ENCODE measurements around the gene CAPN2.

The CAPN2 gene

DNA sequence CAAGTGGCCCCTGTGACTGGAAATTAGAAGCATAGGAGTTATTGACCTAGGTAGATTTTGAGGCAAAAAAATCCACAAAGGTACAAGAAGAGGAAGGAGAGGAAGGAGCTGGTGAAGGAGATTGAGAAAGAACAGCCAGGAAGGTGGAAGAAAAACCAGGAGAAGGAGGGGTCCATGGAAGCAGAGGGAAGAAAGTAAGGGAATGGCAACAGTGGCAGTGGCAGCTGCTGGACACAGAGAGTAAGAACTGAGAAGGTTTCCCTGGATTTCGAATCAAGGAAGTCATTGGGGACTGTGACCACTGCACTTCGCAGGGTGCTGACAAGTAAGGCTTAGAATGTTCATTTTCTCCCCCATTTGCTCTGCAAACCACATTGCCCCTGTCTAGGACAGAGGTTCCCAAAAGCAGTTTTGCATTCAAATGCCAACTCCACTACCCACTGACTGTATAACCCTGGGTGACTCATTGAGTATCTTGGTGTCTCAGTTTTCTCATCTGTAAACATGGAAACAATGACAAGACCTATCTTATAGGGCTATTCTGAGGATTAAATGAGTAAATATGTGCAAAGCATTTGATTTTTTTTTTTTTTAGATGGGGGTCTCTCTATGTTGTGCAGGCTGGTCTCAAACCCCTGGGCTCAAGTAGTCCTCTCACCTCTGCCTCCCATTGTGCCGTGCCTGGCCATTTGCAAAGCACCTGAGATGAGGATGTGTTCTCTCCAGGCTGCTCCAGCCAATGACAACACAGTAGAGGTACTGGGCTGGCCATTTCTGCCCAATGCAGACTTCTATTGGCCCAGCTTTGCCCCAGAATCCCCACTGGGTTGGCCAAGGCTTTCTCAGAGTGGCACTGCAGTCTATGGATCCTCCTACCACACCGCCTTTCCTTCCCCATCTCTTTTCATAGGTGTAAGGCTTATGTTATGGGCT, 9.3 kb upstream of the CAPN2 start:
- no peak for DNase-seq

DNA sequence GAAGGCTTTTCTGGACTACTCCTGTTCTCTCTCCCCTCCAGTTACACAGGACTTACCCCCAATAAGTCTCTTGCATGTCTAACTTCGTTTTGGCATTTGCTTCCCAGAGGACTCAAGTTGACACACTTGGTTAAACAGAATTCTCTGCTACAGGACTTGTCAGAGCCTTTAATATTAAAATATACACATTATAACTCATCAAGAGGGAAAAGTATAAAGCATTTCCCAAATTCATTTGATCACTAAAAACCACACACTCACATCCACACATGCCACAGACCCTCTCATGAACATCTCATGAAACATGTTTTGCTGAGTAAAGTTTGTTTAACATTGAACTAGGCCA, 8.7 kb upstream of the CAPN2 start:
- no peak for DNase-seq

GRCh38 chr1:223704921-223705878, 7.1 kb upstream of the CAPN2 start:
- no peak for DNase-seq

DNA sequence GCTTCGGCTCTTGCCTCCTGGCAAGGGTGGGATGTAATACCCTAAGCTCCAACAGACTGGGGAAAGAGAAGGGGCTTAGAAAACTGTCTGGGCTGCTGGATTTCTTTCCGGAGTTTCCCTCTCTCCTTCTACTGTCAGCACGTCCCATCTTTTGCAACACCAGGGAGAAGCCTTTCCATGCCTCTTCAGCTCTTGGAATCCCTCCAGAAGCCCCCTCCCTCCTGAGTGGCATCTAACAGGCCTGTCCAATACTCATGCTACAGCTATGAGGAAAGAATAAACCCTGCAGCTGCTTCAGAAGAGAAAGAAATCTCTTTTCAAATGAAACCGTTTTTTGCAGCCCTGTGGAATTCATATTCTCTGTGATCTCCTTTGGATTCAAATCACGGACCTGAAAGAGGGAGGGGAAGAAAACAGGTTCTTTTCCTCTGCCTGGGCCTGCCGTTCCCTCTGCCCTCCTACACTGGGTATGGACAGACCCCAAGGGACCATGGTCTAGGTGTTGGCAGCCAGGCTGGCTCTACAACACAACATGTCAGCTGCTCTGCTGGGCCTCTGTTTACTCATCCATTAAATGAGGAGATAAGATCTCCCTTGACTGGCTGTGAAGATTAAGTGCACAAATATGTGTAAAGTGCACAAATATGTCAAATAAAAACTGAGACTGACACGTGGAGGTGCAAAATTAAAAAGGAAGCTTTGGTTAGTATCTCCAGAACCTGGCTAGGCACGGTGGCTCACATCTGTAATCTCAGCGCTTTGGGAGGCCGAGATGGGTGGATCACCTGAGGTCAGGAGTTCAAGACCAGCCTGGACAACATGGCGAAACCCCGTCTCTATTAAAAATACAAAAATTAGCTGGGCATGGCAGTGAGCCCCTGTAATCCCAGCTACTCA, 6.0 kb upstream of the CAPN2 start:
- no peak for DNase-seq

GRCh38 chr1:223707256-223708000, 4.9 kb upstream of the CAPN2 start:
- DNase-seq = peak; percentile 59

GRCh38 chr1:223708001-223708359, 4.4 kb upstream of the CAPN2 start:
- DNase-seq = no peak

- no peak for DNase-seq
Measured at GRCh38 chr1:223708651-223709268, 3.6 kb upstream of the CAPN2 start.

- no peak for DNase-seq
Measured at GRCh38 chr1:223709598-223709997, 2.7 kb upstream of the CAPN2 start.

DNA sequence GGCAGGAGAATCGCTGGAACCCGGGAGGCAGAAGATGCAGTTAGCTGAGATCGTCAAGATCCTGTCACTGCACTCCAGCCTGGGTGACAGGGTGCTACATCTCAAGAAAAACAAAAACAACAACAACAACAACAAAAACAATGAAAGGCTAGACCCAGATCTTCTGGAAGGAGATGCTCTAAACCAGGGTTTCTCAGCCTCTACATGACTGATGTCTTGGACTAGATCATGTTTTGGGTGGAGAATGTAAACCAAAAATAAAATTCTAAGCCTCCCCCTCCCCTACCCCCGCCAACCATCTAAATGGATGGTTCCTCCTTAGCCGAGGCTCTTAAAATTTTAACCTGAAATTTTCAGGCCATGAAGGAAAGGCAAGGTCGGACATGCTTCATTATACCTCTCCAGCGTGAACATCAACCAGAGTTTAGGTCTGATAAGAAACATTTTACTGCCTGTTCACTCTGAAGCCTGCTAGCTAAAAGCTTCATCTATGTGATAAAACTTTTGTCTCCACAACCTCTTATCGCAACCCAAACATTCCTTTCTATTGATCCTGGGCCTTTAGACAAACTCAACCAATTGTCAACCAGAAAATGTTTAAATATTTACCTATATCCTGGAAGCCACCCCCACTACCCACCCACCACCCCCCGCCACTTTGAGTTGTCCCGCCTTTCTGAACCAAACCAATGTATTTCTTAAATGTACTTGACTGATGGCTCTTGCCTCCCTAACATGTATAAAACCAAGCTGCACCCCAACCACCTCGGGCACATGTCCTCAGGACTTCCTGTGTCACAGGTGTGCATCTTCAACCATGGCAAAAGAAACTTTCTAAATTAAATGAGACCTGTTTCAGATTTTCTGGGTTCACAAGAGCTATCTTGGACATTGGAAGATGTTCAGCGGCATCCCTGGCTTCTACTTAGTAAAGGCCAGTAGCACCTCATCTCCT, 1.9 kb upstream of the CAPN2 start:
- DNase-seq = no peak

DNA sequence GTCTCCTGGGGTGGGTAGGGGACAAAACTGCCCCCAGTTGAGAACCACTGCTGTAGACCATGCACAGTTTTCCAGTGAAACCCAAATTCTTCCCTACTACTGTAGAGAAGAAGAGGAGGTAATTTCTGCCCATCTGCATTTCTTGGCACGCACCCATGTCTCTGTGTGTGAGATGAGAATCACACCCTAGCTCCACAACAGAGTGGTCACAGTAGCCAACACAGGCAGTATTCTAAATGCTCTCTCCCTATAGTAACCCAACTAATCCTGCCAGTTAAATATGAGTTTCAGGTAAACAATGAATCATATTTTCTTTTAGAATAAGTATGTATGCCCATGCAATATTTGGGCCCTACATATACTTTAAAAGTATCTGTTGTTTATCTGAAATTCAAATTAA, 1.2 kb upstream of the CAPN2 start:
- DNase-seq = no peak

GRCh38 chr1:223711747-223712193, 569 bp upstream of the CAPN2 start:
- DNase-seq = no peak

DNA sequence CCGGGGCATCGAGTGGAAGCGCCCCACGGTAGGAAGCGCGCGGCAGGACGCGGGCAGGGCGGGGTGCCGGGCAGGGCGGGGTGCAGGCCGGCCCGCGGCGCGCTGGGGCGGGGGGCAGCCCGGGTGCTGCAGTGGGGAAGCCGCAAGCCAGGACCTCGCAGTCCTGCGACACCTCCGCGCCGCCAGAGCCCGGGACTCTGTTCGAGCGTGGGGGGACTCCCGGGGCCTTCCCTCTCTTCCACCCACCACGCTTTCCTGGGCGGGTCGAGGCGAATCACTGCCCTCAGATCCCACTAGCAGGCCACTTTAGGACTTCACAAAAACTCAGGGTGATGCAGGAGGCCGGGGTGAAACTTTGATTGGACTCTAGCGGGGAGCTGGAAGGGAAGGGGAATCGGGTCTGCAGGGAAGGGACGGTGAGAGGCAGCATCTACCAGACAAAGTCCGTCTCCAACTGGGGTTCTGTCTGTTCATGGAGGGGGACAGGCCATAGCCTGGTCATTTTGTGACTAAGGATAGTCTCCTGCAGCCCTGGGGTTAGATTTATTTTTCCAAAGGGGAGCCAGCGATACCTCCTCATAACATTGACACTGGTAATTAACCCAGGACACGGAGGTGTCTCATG, 623 bp downstream of the CAPN2 start:
- DNase-seq = no peak

DNA sequence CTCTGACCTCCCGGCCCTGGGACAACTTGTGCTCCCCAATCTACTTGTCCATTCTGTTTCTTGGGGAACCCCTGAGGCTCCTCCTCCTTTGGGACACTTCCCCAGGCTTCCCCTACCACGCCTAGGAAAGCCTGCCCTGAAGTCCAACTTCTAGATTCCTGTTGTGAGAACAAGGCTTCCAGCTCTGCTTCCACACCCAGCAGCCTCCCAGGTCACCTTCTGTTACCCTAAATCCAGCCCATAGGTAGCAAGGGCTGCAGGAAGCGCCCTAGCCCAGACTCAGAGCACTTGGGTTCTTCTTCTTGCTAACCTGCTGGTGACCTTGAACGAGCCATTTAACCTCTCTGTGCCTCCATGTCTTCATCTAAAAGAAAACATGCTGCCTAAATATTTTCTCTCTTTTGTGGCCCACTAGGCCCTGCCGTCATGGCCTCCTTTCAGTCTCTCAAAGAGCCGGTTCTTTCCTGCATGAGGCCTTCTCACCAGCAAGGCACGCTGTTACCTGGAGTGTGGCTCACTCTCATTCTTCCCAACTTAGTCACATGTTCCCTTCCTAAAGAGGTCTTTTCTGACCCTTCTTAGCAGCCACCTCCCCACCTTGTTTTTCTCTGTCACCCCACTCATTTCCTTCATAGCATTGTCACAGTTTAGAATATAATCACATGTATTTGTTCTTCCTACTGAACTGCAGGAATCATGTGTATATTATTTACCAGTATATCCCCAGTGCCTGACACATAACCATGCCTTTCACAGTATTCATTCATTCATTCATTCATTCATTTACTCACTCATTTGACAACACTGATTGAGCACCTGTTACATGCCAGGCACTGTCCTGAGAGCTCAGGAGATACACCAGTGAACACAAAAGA, 1.4 kb downstream of the CAPN2 start:
- DNase-seq = no peak

GRCh38 chr1:223714421-223714724, 2.0 kb downstream of the CAPN2 start:
- no peak for DNase-seq

- DNase-seq = no peak
Measured at GRCh38 chr1:223714849-223715603, 2.7 kb downstream of the CAPN2 start.

DNA sequence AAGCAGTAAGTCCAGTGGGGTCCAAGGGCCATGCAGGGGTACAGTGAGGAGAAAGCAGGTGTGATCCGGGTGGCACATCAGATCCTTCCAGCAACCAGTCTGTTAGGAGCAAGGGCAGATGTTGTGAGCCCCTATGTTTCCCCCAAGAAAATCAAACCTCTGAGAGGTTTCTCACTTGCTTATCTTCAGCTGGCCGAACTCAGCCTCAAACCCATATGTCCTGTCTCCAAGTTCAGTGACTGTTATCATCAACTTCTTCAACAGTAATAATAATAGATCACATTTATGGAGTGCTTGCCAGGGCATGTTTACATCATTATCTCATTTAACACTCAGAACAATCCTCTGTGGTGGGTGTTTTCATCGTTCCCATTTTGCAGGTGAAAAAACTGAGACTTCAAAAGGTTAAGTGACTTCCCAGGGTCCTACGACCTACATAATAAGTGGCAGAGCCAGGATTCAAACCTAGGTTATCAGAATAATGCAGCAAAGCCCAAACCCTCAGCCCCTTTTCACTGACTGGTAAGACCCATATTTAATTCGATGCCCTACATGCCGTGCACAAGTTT, 3.3 kb downstream of the CAPN2 start:
- DNase-seq = no peak

- peak; percentile 30 for DNase-seq
Measured at GRCh38 chr1:223716302-223716862, 4.0 kb downstream of the CAPN2 start.
